ENCODE measurements around the gene CCDC85C. TPM values are rescaled to one million over a fixed set of nuclear protein-coding genes. Genes with fewer than 3 reads are reported as not detected.

CCDC85C gene
- total and polyA plus RNA-seq, 7 donors, result 1.8 to 21.0 (median 7.9) TPM

- Histone ChIP-seq H3K36me3 (ENCODE audit: insufficient read depth in 1 of 2, low read depth in 1 of 2) (no peaks in the 10 kb centered on the region), H3K27me3 (ENCODE audit: insufficient read depth in 3 of 3, low read length in 2 of 3) (no peaks in the 10 kb centered on the region), H3K9me3 (no peaks in the 10 kb centered on the region), H3K4me1 (peaks cover 12% of the 10 kb centered on the region), H3K4me3 (no peak overlapping the region), H3K27ac (no peak overlapping the region)
- WGBS, 3 donors, result 89 to 95% (median 95%) methylated on average over 13 of the region's 13 CpGs
- TF ChIP-seq CTCF (IDR thresholded peaks at IDR 0.05), result no peak
- DNase-seq (no peak), ATAC-seq (no peak)
- intact Hi-C loops (cut with DNase I), result loop anchor here in 1 of 2 donors (5.0 kb wide), 1 partner anchor 72 kb away; no protein-coding TSS in a partner anchor
These were observed 43.6 kb downstream of the CCDC85C start for GRCh38 chr14:99560403-99560802.

- 73 to 84% (median 82%) methylated on average over 16 of the region's 16 CpGs for WGBS, 3 donors
These were observed 44.6 kb downstream of the CCDC85C start for GRCh38 chr14:99559286-99559990.

GRCh38 chr14:99556134-99556791, 47.7 kb downstream of the CCDC85C start:
- Histone ChIP-seq H3K4me3 (no peak overlapping the region), H3K36me3 (ENCODE audit: insufficient read depth in 1 of 2, low read depth in 1 of 2) (no peaks in the 10 kb centered on the region), H3K27me3 (ENCODE audit: insufficient read depth in 3 of 3, low read length in 2 of 3) (no peaks in the 10 kb centered on the region), H3K27ac (no peak overlapping the region), H3K4me1 (no peaks in the 10 kb centered on the region), H3K9me3 (no peaks in the 10 kb centered on the region)
- TF ChIP-seq CTCF (IDR thresholded peaks at IDR 0.05), result no peak
- no peak for ATAC-seq
- DNase-seq, result no peak
- intact Hi-C loops (cut with DNase I), result no loop called here
- WGBS, 3 donors, result 96 to 97% (median 96%) methylated on average over 10 of the region's 10 CpGs

More at GRCh38 chr14:99559286-99559990, 44.6 kb downstream of the CCDC85C start:
- no peak for DNase-seq
- Histone ChIP-seq H3K27me3 (ENCODE audit: insufficient read depth in 3 of 3, low read length in 2 of 3) (no peaks in the 10 kb centered on the region), H3K27ac (no peak overlapping the region), H3K9me3 (no peaks in the 10 kb centered on the region), H3K4me3 (no peak overlapping the region), H3K36me3 (ENCODE audit: insufficient read depth in 1 of 2, low read depth in 1 of 2) (no peaks in the 10 kb centered on the region), H3K4me1 (peaks cover 4% of the 10 kb centered on the region)
- ATAC-seq, result no peak
- TF ChIP-seq CTCF (IDR thresholded peaks at IDR 0.05), result no peak
- intact Hi-C loops (cut with DNase I), result no loop called here

- Histone ChIP-seq H3K4me3 (no peak overlapping the region), H3K27ac (no peak overlapping the region), H3K4me1 (no peaks in the 10 kb centered on the region), H3K36me3 (ENCODE audit: insufficient read depth in 1 of 2, low read depth in 1 of 2) (no peaks in the 10 kb centered on the region), H3K9me3 (no peaks in the 10 kb centered on the region), H3K27me3 (ENCODE audit: insufficient read depth in 3 of 3, low read length in 2 of 3) (no peaks in the 10 kb centered on the region)
- ATAC-seq (no peak), DNase-seq (no peak)
- 66 to 76% (median 76%) methylated on average over 8 to 9 of the region's 9 CpGs for WGBS, 3 donors
- no peak for TF ChIP-seq CTCF (IDR thresholded peaks at IDR 0.05)
- intact Hi-C loops (cut with DNase I), result no loop called here
These were observed 49.1 kb downstream of the CCDC85C start for GRCh38 chr14:99554757-99555531.
